PC-9 (cell line): ENCODE measurements around the gene RAMP1. TPM values are rescaled to one million over a fixed set of nuclear protein-coding genes. Genes with fewer than 3 reads are reported as not detected.

Source experiments
- BruUV-seq: library from RNA; stranded (reverse); fragments of 400-500 nt; replicated peaks from 2 replicates; lab custom pipeline; 2021; lab: Mats Ljungman, UMichigan
- CTCF ChIA-PET: fragments of 300-600 bp; sonication (Branson Sonifier 250); formaldehyde crosslinking; loops from one replicate; lab custom pipeline; 2022; ENCODE audit warnings: antibody characterized with exemption; lab: Charles Lee
- POLR2A ChIA-PET: fragments of 300-600 bp; sonication (Branson Sonifier 250); formaldehyde crosslinking; loops from one replicate; lab custom pipeline; 2022; ENCODE audit warnings: antibody characterized with exemption; ENCODE audit not compliant: unreplicated experiment; lab: Charles Lee
- DNase-seq, 2 experiments: peaks; one replicate each; pipeline versions ENCODE4 v3.0.0 to v3.0.0-alpha.2; 2015 to 2022; ENCODE audit warnings: mixed read lengths in 1 of 2
- H2AFZ ChIP-seq: fragments of 200-600 bp; sonication (generic); 2 replicates; pipeline ENCODE4 v1.8.1; 2017; ENCODE audit warnings: antibody characterized with exemption
- H3F3A ChIP-seq: fragments of 200-600 bp; sonication (generic); 2 replicates; pipeline ENCODE4 v1.8.1; 2017; ENCODE audit warnings: antibody characterized with exemption, mild to moderate bottlenecking, low read depth; ENCODE audit not compliant: insufficient read depth
- H3K27ac ChIP-seq: fragments of 200-600 bp; sonication (generic); 2 replicates; pipeline ENCODE4 v1.6.1; 2016; ENCODE audit warnings: mixed run types
- H3K27me3 ChIP-seq: fragments of 200-600 bp; sonication (generic); 2 replicates; pipeline ENCODE4 v1.6.1; 2016; ENCODE audit warnings: low read depth, mixed run types; ENCODE audit not compliant: insufficient read depth
- H3K36me3 ChIP-seq: fragments of 200-600 bp; sonication (generic); 2 replicates; pipeline ENCODE4 v1.6.1; 2016; ENCODE audit warnings: low read depth, mixed run types
- H3K4me1 ChIP-seq: fragments of 200-600 bp; sonication (generic); replicated peaks from 2 replicates; pipeline ENCODE4 v1.6.1; 2016; ENCODE audit warnings: mixed run types; ENCODE audit not compliant: insufficient read depth
- H3K4me2 ChIP-seq: fragments of 200-600 bp; sonication (generic); 2 replicates; pipeline ENCODE4 v1.6.1; 2017; ENCODE audit warnings: mixed run types
- H3K4me3 ChIP-seq: fragments of 200-600 bp; sonication (generic); 2 replicates; pipeline ENCODE4 v1.6.1; 2016; ENCODE audit warnings: mixed run types
- H3K79me2 ChIP-seq: fragments of 200-600 bp; sonication (generic); 2 replicates; pipeline ENCODE4 v1.6.1; 2017; ENCODE audit warnings: low read depth, mixed run types
- H3K9me2 ChIP-seq: fragments of 200-600 bp; sonication (generic); 2 replicates; pipeline ENCODE4 v1.8.1; 2017; ENCODE audit warnings: mild to moderate bottlenecking; ENCODE audit not compliant: insufficient read depth
- H3K9me3 ChIP-seq: fragments of 200-600 bp; sonication (generic); 2 replicates; pipeline ENCODE4 v1.8.1; 2016; ENCODE audit warnings: low read depth; ENCODE audit not compliant: insufficient read depth
- H4K20me1 ChIP-seq: fragments of 200-600 bp; sonication (generic); 2 replicates; pipeline ENCODE4 v1.8.1; 2017; ENCODE audit not compliant: insufficient read depth
- CTCF ChIP-seq: fragments of 200-600 bp; sonication (generic); conservative IDR thresholded peaks from 2 replicates; pipeline ENCODE4 v1.6.1; 2017; ENCODE audit warnings: mixed run types, antibody characterized with exemption, mild to moderate bottlenecking, moderate library complexity
- EZH2 ChIP-seq: fragments of 200-600 bp; sonication (generic); IDR thresholded peaks from 2 replicates; pipeline ENCODE4 v1.8.0; 2017; ENCODE audit warnings: antibody characterized with exemption, low read depth
- intact Hi-C: fragments of 100-400 bp; cut with micrococcal nuclease; formaldehyde crosslinking; loops from one replicate; pipeline ENCODE4 v1.10.0; 2022; ENCODE audit not compliant: unreplicated experiment
- total RNA-seq: library from RNA; stranded (reverse); gene quantifications from 2 replicates; pipeline ENCODE4 v1.2.3, GENCODE V29; 2021

Gene RAMP1
- total RNA-seq, 1 experiment from 2014 or later: 48.7 TPM

GRCh38 chr2:237884681-237885080 lies 25.3 kb downstream of the RAMP1 start:
- Histone ChIP-seq H3F3A (peaks cover 27% of the 10 kb centered on the region), H4K20me1 (no peaks in the 10 kb centered on the region), H3K27ac (no peak overlapping the region), H2AFZ (no peak overlapping the region), H3K9me2 (no peaks in the 10 kb centered on the region), H3K4me1 (peaks cover 23% of the 10 kb centered on the region), H3K27me3 (no peaks in the 10 kb centered on the region), H3K4me2 (no peak overlapping the region), H3K4me3 (no peak overlapping the region), H3K79me2 (no peaks in the 10 kb centered on the region), H3K9me3 (no peaks in the 10 kb centered on the region), H3K36me3 (no peaks in the 10 kb centered on the region)
- no peak for DNase-seq
- BruUV-seq: no TSS peak
- ChIA-PET POLR2A (no interaction called here), CTCF (no interaction called here)
- intact Hi-C loops: no loop called here
- TF ChIP-seq EZH2 (no peak), CTCF (no peak)

GRCh38 chr2:237885111-237885930 lies 25.9 kb downstream of the RAMP1 start:
- peaks cover 27% of the 10 kb centered on the region for H3F3A ChIP-seq
- ChIA-PET POLR2A (no interaction called here), CTCF (no interaction called here)
- H3K27me3 ChIP-seq: no peaks in the 10 kb centered on the region
- no peak overlapping the region for H3K4me2 ChIP-seq
- intact Hi-C loops: no loop called here
- no peak overlapping the region for H3K4me3 ChIP-seq
- DNase-seq: no peak
- no peaks in the 10 kb centered on the region for H3K9me2 ChIP-seq
- no peaks in the 10 kb centered on the region for H3K9me3 ChIP-seq
- peaks cover 23% of the 10 kb centered on the region for H3K4me1 ChIP-seq
- no peak overlapping the region for H2AFZ ChIP-seq
- TF ChIP-seq EZH2 (no peak), CTCF (no peak)
- no peaks in the 10 kb centered on the region for H3K36me3 ChIP-seq
- H3K79me2 ChIP-seq: no peaks in the 10 kb centered on the region
- H4K20me1 ChIP-seq: no peaks in the 10 kb centered on the region
- H3K27ac ChIP-seq: no peak overlapping the region
- no TSS peak for BruUV-seq

GRCh38 chr2:237885931-237886684 lies 26.7 kb downstream of the RAMP1 start:
- ChIA-PET CTCF (no interaction called here), POLR2A (no interaction called here)
- BruUV-seq: no TSS peak
- no peak overlapping the region for H3K27ac ChIP-seq
- no peaks in the 10 kb centered on the region for H3K79me2 ChIP-seq
- H3K4me3 ChIP-seq: no peak overlapping the region
- TF ChIP-seq EZH2: no peak
- no peak for TF ChIP-seq CTCF
- H3F3A ChIP-seq: peaks cover 24% of the 10 kb centered on the region
- H3K9me3 ChIP-seq: no peaks in the 10 kb centered on the region
- no peak for DNase-seq
- H3K9me2 ChIP-seq: no peaks in the 10 kb centered on the region
- no peaks in the 10 kb centered on the region for H4K20me1 ChIP-seq
- H3K27me3 ChIP-seq: no peaks in the 10 kb centered on the region
- no peaks in the 10 kb centered on the region for H3K36me3 ChIP-seq
- no peak overlapping the region for H2AFZ ChIP-seq
- no peak overlapping the region for H3K4me2 ChIP-seq
- intact Hi-C loops: no loop called here
- H3K4me1 ChIP-seq: peaks cover 23% of the 10 kb centered on the region
